Measurements from ENCODE around the gene FREM1.

FREM1 gene

GRCh38 chr9:14813336-14814248 is 96.6 kb downstream of the FREM1 start:
- no peak for DNase-seq

- DNase-seq: no peak
Observed at GRCh38 chr9:14812806-14813205, 97.4 kb downstream of the FREM1 start.

- no peak for DNase-seq
Observed at GRCh38 chr9:14811844-14812243, 98.4 kb downstream of the FREM1 start.

GRCh38 chr9:14806941-14807520 is 103.2 kb downstream of the FREM1 start:
- no peak for DNase-seq

GRCh38 chr9:14799030-14799429 is 111.2 kb downstream of the FREM1 start:
- no peak for DNase-seq

GRCh38 chr9:14797435-14797834 is 112.8 kb downstream of the FREM1 start:
- DNase-seq: no peak

GRCh38 chr9:14793389-14793788 is 116.8 kb downstream of the FREM1 start:
- no peak for DNase-seq

- DNase-seq: no peak
Observed at GRCh38 chr9:14790628-14791027, 119.6 kb downstream of the FREM1 start.

- DNase-seq: no peak
Observed at GRCh38 chr9:14788846-14789245, 121.4 kb downstream of the FREM1 start.

GRCh38 chr9:14783358-14783757 is 126.9 kb downstream of the FREM1 start:
- DNase-seq: no peak

GRCh38 chr9:14782286-14783051 is 127.8 kb downstream of the FREM1 start:
- DNase-seq: no peak

GRCh38 chr9:14780693-14781092 is 129.5 kb downstream of the FREM1 start:
- no peak for DNase-seq

- DNase-seq: no peak
Observed at GRCh38 chr9:14780251-14780650, 130.0 kb downstream of the FREM1 start.

- no peak for DNase-seq
Observed at GRCh38 chr9:14779566-14780022, 130.6 kb downstream of the FREM1 start.

GRCh38 chr9:14778565-14778964 is 131.7 kb downstream of the FREM1 start:
- DNase-seq: no peak

GRCh38 chr9:14775917-14776316 is 134.3 kb downstream of the FREM1 start:
- no peak for DNase-seq

- DNase-seq: no peak
Observed at GRCh38 chr9:14770592-14770991, 139.6 kb downstream of the FREM1 start.

- DNase-seq: no peak
Observed at GRCh38 chr9:14769230-14769571, 141.0 kb downstream of the FREM1 start.

- DNase-seq: peak; percentile 19
Observed at GRCh38 chr9:14768405-14769229, 141.6 kb downstream of the FREM1 start.

GRCh38 chr9:14766299-14766698 is 143.9 kb downstream of the FREM1 start:
- DNase-seq: no peak

- DNase-seq: no peak
Observed at GRCh38 chr9:14761584-14761983, 148.6 kb downstream of the FREM1 start.

GRCh38 chr9:14760060-14760459 is 150.2 kb downstream of the FREM1 start:
- DNase-seq: no peak

GRCh38 chr9:14756291-14756690 is 153.9 kb downstream of the FREM1 start:
- DNase-seq: no peak

All from CD4-positive, alpha-beta T cell treated with Interleukin-21 for 1 hour (primary cell).